ENCODE data around the gene APOL6. TPM values are rescaled to one million over a fixed set of nuclear protein-coding genes. Genes with fewer than 3 reads are reported as not detected.

Gene APOL6
- total RNA-seq, 1 experiment from 2014 or later, result 13.9 TPM

GRCh38 chr22:35631597-35631996 is 16.6 kb upstream of the APOL6 start:
- Mint-ChIP-seq H3K27me3 (ENCODE audit: insufficient read depth, unreplicated experiment) (no peaks in the 10 kb centered on the region), H3K4me1 (ENCODE audit: low read depth, unreplicated experiment) (peaks cover 7% of the 10 kb centered on the region), H3K9me3 (ENCODE audit: unreplicated experiment) (peaks cover 10% of the 10 kb centered on the region), H3K36me3 (ENCODE audit: insufficient read depth, unreplicated experiment) (peaks cover 4% of the 10 kb centered on the region), H3K4me3 (ENCODE audit: unreplicated experiment) (no peak overlapping the region), H3K27ac (ENCODE audit: unreplicated experiment) (no peak overlapping the region)
- peak; percentile 39 to 40 for TF ChIP-seq CTCF (IDR thresholded peaks at IDR 0.05; ENCODE audit: insufficient read depth in 1 of 2, low read depth in 1 of 2, low read length in 1 of 2, severe bottlenecking in 1 of 2, unreplicated experiment in 1 of 2)
- peak; percentile 47 to 53 for DNase-seq
- ChIA-PET POLR2A (interaction anchor here (0.9 kb wide), 1 partner anchor 17 kb away, joined by 3 read pairs; the partner anchor contains the start of gene APOL6), CTCF (interaction anchor here (0.6 kb wide), 1 partner anchor 109 kb away, joined by 4 read pairs; no protein-coding TSS in a partner anchor)
- H3K9me3 ChIP-seq, result no peaks in the 10 kb centered on the region
- no TSS peak for BruUV-seq (replicated peaks)
- H3K27me3 ChIP-seq (replicated peaks; ENCODE audit: control insufficient read depth, insufficient read depth, low read length), result no peaks in the 10 kb centered on the region
- intact Hi-C loops (cut with micrococcal nuclease; ENCODE audit: unreplicated experiment), result loop anchor here (1.0 to 2.0 kb wide), 2 partner anchors 290 to 493 kb away; no protein-coding TSS in a partner anchor
- H3K4me3 ChIP-seq (ENCODE audit: low read depth, low read length), result no peak overlapping the region
- no peaks in the 10 kb centered on the region for H3K36me3 ChIP-seq (ENCODE audit: control insufficient read depth, insufficient read depth, low read length)
- no peaks in the 10 kb centered on the region for H3K4me1 ChIP-seq

- Histone ChIP-seq H3K4me1 (0 out of 2 replicates have a peak, but pooled peaks cover 7% of the 10 kb centered on the region), H3K36me3 (ENCODE audit: control insufficient read depth, insufficient read depth, low read length) (no peaks in the 10 kb centered on the region), H3K27me3 (replicated peaks; ENCODE audit: control insufficient read depth, insufficient read depth, low read length) (no peaks in the 10 kb centered on the region), H3K9me3 (no peaks in the 10 kb centered on the region), H3K4me3 (ENCODE audit: low read depth, low read length) (no peak overlapping the region)
- POLR2A ChIA-PET, result no interaction called here
- no peak overlapping the region for H3K4me3 Mint-ChIP-seq (ENCODE audit: unreplicated experiment)
- intact Hi-C loops (cut with micrococcal nuclease; ENCODE audit: unreplicated experiment), result no loop called here
- DNase-seq, result no peak
- H3K9me3 Mint-ChIP-seq (ENCODE audit: unreplicated experiment), result peaks cover 10% of the 10 kb centered on the region
- peaks cover 4% of the 10 kb centered on the region for H3K36me3 Mint-ChIP-seq (ENCODE audit: insufficient read depth, unreplicated experiment)
- H3K4me1 Mint-ChIP-seq (ENCODE audit: low read depth, unreplicated experiment), result peaks cover 12% of the 10 kb centered on the region
- TF ChIP-seq CTCF (IDR thresholded peaks at IDR 0.05; ENCODE audit: insufficient read depth in 1 of 2, low read depth in 1 of 2, low read length in 1 of 2, severe bottlenecking in 1 of 2, unreplicated experiment in 1 of 2), result no peak
- no TSS peak for BruUV-seq (replicated peaks)
- CTCF ChIA-PET, result no interaction called here
- H3K27ac Mint-ChIP-seq (ENCODE audit: unreplicated experiment), result no peak overlapping the region
- no peaks in the 10 kb centered on the region for H3K27me3 Mint-ChIP-seq (ENCODE audit: insufficient read depth, unreplicated experiment)
These were observed 15.3 kb upstream of the APOL6 start for GRCh38 chr22:35632935-35633334.

GRCh38 chr22:35633520-35633919 is 14.7 kb upstream of the APOL6 start:
- intact Hi-C loops (cut with micrococcal nuclease; ENCODE audit: unreplicated experiment), result no loop called here
- BruUV-seq (replicated peaks), result no TSS peak
- no peaks in the 10 kb centered on the region for H3K36me3 ChIP-seq (ENCODE audit: control insufficient read depth, insufficient read depth, low read length)
- Mint-ChIP-seq H3K4me3 (ENCODE audit: unreplicated experiment) (no peak overlapping the region), H3K27ac (ENCODE audit: unreplicated experiment) (no peak overlapping the region), H3K4me1 (ENCODE audit: low read depth, unreplicated experiment) (peaks cover 12% of the 10 kb centered on the region), H3K27me3 (ENCODE audit: insufficient read depth, unreplicated experiment) (no peaks in the 10 kb centered on the region), H3K9me3 (ENCODE audit: unreplicated experiment) (peaks cover 10% of the 10 kb centered on the region), H3K36me3 (ENCODE audit: insufficient read depth, unreplicated experiment) (peaks cover 4% of the 10 kb centered on the region)
- DNase-seq, result no peak
- no peak overlapping the region for H3K4me3 ChIP-seq (ENCODE audit: low read depth, low read length)
- no peaks in the 10 kb centered on the region for H3K27me3 ChIP-seq (replicated peaks; ENCODE audit: control insufficient read depth, insufficient read depth, low read length)
- CTCF ChIA-PET, result no interaction called here
- H3K9me3 ChIP-seq, result no peaks in the 10 kb centered on the region
- POLR2A ChIA-PET, result no interaction called here
- TF ChIP-seq CTCF (IDR thresholded peaks at IDR 0.05; ENCODE audit: insufficient read depth in 1 of 2, low read depth in 1 of 2, low read length in 1 of 2, severe bottlenecking in 1 of 2, unreplicated experiment in 1 of 2), result no peak
- H3K4me1 ChIP-seq, result 0 out of 2 replicates have a peak, but pooled peaks cover 7% of the 10 kb centered on the region
